ENCODE results near the gene MDFI.

Gene MDFI

GRCh38 chr6:41638002-41638934 is at the start of gene MDFI:
Gene MDFI (plus strand): TSS chr6:41638468. CDS start chr6:41638750, 282 bp downstream.
- DNase-seq = no peak

GRCh38 chr6:41589223-41589622 is 49.0 kb upstream of the MDFI start:
- DNase-seq = no peak

GRCh38 chr6:41589636-41590622 is 48.3 kb upstream of the MDFI start:
- DNase-seq = no peak

GRCh38 chr6:41591122-41591521 is 47.1 kb upstream of the MDFI start:
- no peak for DNase-seq

- no peak for DNase-seq
Observed at GRCh38 chr6:41591859-41592502, 46.3 kb upstream of the MDFI start.

GRCh38 chr6:41593406-41593805 is 44.9 kb upstream of the MDFI start:
- DNase-seq = no peak

- DNase-seq = no peak
Observed at GRCh38 chr6:41593839-41594238, 44.4 kb upstream of the MDFI start.

- no peak for DNase-seq
Observed at GRCh38 chr6:41594326-41594725, 43.9 kb upstream of the MDFI start.

- DNase-seq = no peak
Observed at GRCh38 chr6:41594766-41595165, 43.5 kb upstream of the MDFI start.

GRCh38 chr6:41595166-41595565 is 43.1 kb upstream of the MDFI start:
- DNase-seq = no peak

- no peak for DNase-seq
Observed at GRCh38 chr6:41596096-41596685, 42.1 kb upstream of the MDFI start.

- no peak for DNase-seq
Observed at GRCh38 chr6:41596807-41597206, 41.5 kb upstream of the MDFI start.

GRCh38 chr6:41597246-41598000 is 40.8 kb upstream of the MDFI start:
- no peak for DNase-seq

- DNase-seq = no peak
Observed at GRCh38 chr6:41598670-41599014, 39.6 kb upstream of the MDFI start.

GRCh38 chr6:41599015-41599851 is 39.0 kb upstream of the MDFI start:
- no peak for DNase-seq

GRCh38 chr6:41599852-41600445 is 38.3 kb upstream of the MDFI start:
- DNase-seq = no peak

- DNase-seq = no peak
Observed at GRCh38 chr6:41600499-41601247, 37.6 kb upstream of the MDFI start.

GRCh38 chr6:41601248-41601549 is 37.1 kb upstream of the MDFI start:
- no peak for DNase-seq

GRCh38 chr6:41602422-41602743 is 35.9 kb upstream of the MDFI start:
- DNase-seq = no peak

All from NCI-H524 treated with DMSO at 0.1 percent for 48 hours (cell line).